ENCODE data around the gene SERINC3.

DNA sequence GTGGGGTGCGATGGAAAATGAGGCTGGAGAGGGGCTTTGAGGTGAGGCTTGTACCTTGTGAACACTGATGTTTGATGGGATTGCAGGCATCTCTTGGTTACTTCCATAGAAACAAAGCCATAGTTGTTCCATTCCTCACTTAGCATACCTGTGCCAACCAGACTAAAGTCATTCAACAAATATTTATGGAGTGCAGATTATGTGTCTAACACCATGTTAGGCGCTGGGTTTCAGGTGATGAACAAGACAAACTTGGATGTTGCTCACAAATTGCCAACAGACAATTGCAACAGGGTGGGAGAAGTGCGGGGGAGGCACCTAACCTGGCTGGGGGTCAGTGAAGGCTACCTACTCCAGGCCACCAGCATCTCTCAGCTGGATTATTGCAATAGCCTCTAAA lies 44.7 kb downstream of the SERINC3 start:
- TF ChIP-seq CTCF (IDR thresholded peaks at IDR 0.05) (no peak), POLR2A (IDR thresholded peaks at IDR 0.05) (no peak)

Measured in adrenal gland (tissue), 5 donors.